Stimulated activated naive CD8-positive, alpha-beta T cell treated with anti-CD3 and anti-CD28 coated beads, Interleukin-15, Interleukin-2, amounts not matched to agents 100 U/mL and 50 U/mL, for 24 hours (primary cell): ENCODE measurements around the gene NR6A1.

Experiments
- ATAC-seq: fragments of 150-1000 bp; cut with Tn5 transposase; one replicate; pipeline ENCODE4 v1.10.0; 2021
- DNase-seq: peaks from one replicate; pipeline ENCODE4 v3.0.0; 2021

The NR6A1 gene

DNA sequence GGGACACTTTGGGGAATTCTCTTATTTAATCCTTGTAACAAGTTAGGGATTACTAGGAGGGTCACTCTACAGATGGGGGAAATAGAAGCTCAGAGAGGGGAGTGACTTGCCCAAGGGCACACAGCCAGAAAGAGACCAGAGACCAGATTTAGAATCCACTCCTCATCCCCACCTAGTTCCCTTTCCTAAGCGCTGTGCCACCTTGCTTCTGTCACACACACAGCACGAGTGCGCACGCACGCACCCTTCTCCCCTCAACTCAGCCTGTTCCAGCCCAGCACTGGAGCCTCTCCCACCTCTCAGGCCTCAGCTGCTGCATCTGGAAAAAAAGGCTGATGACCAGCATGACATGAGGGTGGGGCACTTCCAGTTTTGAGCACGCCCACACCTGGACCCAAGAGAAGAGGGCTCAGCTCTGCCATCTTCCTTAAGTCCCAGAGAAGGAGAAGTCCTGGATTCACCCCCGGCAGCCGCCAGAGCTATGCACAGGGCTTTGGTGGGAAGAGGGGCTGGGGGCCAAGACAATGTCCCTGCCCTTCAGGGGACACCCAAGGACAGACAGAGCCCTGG is 282.4 kb downstream of the NR6A1 start:
- ATAC-seq (no peak), DNase-seq (no peak)

DNA sequence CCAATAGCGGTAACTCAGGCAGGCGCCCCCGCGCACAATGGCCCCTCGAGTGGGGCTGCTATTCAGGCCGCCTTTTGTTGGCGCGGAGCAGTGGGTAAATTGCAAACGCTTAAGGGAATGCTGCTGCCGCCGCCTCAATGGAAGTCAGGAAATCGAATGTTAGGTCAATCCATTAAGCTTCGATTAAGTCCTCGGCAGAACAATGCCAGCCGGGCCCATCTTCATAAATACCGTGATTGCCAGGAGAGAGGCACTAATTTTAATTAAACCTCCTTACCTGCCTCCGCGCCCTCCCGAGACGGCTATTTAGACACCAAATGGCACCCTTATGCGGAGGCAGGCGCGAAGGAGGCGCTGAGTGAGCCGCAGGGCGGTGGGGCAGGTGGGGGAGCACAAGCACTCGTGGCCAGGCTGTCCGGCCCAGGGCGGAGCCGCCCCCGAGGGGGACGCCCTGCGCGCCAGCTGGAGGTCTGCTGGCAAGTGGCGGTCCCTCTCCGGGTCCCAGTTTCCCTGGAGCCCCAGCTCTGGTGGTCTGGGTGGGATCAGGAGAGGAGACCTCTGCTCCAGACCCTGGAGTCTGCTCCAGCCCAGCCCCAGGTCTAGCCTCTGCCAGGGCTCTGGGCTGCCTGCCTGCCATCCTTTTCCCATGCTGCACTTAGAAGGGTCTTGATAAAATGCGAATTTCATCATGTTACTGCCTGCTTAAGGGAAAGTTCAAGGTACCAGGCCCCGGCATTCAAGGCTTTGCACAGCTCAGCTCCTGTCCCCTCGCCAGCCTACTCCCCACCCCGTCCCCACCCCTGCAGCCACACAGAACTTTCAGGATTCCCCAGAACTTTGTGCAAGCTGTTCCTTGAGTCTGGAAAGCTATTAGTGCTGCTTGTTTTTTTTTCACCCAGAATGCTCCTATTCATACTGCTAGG is 283.6 kb downstream of the NR6A1 start:
- DNase-seq (no peak), ATAC-seq (no peak)

DNA sequence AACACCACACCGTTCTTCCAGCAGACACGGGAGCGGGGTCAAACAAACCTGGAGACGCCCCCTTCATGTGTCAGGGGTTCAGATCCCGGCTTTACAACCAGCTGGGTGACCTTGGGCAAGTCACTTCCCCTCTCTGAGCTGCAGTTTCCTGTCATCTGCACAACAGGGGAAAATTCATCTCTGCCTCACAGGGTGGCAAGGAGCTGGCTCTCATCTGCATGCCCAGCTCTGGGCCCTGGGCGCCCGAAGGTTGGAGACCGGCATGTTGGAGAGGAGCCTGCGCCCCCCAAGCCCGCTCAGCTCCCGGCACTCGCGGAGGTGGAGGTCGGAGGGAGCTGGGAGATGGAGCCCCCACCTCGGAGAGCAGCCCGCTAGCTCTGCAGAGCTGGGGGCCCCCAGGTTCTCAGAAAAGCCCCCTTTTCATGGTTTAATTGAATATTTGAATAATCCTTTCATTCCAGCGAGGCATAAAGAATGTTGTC is 284.3 kb downstream of the NR6A1 start:
- DNase-seq (no peak), ATAC-seq (no peak)

DNA sequence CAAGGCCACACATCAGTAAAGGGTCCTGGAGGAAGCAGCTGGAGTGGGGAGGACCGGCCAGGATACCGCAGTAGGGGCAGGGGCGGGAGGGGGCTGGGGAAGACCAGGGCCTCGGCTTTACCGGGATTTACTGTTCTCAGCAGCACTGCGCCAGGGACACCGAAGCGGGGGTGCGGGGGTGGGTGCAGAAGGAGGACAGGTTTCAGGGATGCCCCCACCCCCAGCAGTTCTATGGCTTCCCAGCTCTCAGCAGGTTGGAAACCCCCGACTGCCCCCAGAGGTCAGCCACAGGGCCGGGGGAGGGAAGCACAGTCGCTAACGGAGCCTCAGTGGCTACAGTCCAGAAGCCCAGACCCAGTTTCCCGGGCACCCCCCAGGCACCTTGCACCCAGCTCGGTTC is 285.2 kb downstream of the NR6A1 start:
- DNase-seq: no peak
- ATAC-seq: no peak

DNA sequence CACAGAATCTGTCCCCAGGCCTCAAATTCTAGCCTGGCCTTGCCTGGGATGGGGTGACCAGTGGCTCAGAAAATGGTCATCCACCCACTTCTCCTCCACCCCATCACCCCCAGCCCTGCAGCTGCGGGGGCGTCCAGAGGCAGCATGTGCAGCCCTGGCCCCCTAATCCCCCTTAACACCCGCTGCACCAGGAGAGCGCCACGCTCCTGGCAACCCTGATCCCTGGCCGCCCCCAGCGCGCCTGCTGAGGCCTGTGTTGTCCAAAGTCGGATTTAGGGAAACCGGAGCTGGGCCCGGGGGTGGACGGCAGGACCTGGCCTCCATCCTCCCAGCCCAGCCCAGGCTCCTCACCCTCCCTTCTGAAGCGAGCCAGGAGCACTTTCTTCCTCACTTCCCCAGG is 285.9 kb downstream of the NR6A1 start:
- no peak for DNase-seq
- no peak for ATAC-seq

DNA sequence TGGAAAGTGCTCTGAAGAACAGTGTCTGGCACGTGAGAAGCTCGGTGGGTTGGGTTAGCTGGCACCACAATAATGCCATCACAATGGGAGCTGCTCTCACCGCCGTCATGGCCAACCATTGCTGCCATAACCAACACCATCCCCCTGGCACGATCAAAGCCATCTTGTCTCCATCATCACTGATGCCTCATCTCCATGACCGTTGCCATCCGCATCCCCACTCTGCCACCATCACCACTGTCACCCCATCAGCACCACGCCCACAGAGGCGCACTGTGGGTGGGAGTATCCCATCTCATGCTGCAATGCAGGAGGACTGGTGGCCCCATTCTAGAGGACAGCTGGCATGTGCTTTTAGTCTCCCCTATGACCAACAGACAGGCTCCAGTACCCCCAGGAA is 287.6 kb downstream of the NR6A1 start:
- no peak for ATAC-seq
- no peak for DNase-seq

DNA sequence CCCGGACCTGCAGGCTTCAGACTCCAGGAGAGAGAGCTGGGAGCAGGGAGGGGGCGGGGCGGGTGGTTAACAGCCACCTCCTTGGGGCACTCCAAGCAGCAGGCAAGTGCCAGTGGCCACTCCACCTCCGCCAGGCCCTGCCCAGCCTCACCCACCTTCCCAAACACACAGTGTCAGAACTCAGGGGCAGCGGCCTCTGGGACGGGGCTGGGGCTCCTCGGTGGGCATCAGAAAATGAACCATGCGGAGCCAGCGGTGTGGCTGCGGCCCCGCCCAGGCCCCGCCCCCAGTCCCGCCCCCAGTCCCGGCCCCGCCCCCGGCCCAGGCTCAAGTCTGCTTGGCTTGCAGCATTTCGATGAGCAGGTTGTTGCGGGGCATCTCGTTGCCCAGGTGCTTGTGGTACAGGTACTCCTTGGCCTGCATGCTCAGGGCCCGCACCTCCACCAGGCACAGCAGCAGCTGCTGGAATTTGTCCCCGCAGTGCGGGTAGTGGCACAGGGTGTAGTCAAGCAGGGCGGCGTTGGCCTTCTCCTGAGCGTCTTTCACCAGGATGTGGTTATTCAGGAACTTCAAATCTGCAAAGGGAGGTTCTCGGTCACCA is 288.6 kb downstream of the NR6A1 start:
- no peak for ATAC-seq
- DNase-seq: no peak

DNA sequence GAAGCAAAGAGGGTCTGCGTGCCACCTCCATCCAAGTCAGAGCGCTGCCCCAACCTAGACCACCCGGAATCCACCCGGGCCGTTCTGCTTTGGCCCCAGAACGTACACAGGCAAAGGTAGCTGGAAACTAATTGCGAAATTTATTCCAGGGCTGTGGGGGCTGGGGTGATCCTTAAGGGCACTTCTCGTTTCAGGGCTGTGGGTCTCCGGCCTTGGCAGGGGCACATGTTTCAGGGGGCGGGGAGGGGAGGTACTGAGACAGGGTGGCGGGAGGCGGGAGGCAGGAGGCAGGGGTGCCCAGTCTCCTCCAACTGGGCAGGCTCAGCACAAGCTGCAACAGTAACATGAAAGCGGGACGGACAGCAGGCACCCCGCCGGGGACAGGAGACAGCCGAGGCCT is 290.0 kb downstream of the NR6A1 start:
- DNase-seq: no peak

DNA sequence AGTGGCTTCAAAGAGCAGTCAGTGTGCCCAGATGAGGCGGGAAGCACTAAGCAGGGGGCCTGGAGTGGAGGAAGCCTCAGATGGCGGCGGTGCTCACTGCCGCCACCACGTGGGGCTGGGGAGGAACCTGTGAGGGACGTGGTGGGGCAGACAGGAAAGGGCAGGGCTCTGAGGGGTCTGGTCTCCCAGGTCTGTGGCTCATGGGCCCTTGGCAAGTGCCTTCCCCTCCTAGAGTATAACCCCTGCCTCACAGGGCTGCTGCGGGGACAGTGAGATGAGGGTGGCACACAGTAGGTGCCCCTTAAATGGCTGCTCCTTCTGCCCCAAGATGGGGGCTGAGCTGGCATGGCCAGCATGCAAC is 290.5 kb downstream of the NR6A1 start:
- DNase-seq (no peak), ATAC-seq (peak; percentile 42)

More for the DNA sequence above, 290.0 kb downstream of the NR6A1 start:
- ATAC-seq: no peak

DNA sequence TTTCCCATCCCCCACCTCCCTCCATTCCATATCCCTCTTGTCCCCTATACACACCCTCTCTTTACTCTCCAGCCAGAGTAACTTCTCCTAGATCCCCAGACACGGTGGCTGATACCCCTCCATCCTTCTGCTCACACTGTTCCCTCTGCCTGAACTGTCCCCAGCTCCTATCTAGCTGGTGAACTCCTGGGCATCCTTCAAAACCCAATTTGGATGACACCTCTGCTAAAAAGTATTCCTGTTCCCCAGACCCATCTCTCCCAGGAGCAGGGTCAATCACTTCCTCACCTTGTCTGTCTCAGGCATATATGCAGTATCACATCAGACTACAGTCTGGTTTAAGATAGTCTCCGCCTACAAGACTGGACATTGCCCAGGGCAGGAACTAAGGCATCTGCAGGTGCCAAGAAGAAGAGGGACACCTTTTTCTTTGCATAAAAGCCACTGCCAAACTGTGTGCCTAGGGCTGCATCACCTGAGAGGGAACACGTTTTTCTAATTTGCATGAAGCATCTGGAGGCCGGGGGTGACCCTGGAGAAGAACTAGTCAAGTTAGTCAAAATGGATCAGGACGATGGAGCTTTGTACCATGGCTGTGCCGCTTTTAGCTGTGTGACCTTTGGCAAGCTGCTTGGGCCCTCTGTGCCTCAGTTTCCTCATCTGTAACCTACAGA is 291.0 kb downstream of the NR6A1 start:
- ATAC-seq (no peak), DNase-seq (no peak)

DNA sequence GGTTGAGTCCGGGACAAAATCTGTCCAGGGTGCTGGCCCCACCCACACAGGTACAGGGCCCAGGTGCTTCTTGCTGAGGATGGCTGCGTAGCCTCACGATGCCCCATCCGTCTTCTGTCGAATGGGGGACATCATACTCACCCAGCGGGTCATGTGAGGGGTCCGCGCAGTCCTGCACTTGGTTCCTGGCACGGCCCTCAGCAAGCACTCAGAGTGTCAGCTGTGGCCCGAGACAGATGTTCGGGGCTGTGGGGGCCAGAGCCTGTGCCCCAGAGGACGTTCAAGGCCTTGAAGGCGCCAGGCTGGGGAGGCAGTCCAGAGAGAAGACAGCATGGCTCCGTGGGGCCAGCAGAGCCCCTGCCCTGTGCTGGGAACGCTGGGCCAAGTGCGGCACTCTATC is 291.7 kb downstream of the NR6A1 start:
- no peak for DNase-seq
- ATAC-seq: no peak

DNA sequence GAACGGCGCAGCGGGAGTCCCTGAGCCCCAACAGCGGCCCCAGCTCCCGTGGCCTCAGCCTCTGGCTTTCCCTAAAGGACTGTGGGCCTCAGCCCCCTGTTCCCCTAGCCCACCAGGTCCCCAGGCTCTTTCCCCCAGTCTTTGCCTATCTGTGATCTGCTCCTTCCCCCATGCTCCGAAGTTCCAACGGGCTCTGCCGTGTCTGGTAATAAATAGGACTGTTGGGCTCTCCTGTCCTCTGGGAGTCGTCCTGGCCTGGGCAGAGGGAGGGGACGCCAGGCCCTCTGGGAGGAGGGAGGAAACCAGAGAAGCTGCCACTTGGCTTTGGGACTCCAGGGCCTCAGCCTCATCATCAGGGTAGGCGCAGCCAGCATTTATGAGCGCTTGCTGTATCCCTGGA is 292.8 kb downstream of the NR6A1 start:
- ATAC-seq (no peak), DNase-seq (no peak)

DNA sequence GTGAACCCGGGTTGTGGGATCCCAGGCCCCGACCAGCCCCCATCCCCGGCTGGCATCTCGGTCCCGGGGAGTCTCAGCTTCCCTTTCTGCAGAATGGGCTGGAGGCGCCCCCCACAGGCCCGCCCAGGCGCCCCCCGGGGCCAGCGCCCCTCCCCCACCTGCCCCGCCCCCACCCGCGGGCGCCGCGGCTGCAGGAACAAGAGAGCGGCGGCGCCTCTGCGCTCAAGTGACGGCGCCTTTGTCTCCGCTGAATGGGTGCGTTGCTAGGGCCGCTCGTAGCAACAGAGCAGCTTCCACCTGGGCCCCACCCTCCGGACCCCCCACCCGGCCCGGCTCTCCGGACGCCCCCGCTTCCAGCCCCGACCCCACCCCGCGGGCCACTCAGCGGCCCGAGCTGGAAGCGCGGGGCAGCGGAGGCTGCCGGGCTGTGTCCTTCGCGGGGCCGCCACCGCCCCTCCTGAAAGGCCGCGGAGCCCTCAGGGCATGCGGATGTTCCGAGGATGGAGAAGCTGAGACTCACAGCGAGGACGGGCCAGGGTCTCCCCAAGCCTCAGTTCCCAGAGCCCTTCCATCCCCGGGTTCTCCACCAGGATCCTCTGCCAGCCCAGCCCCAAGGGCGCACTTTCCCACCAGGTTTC is 293.3 kb downstream of the NR6A1 start:
- DNase-seq: no peak
- ATAC-seq: no peak

DNA sequence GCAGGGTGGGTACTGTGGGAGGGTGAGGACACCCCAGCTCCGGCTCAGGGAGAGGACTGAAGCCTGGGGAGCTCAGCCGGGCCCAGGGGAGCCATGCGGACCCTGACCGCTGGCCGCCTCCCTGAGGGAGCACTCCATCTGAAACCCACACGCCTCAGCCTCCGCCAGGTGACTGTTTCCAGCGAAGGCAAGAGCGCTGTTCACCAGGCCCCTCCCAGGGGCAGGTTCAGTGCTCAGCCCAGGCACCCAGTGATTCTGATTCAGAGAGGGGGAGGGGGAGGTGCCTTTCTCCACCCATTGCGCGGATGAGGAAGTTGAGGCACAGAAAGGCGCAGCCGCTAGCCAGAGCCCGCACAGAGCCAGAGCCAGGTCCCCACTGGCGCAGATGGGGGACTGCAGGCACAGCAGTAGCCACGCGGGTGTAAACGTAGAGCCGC is 293.9 kb downstream of the NR6A1 start:
- DNase-seq: no peak
- no peak for ATAC-seq

DNA sequence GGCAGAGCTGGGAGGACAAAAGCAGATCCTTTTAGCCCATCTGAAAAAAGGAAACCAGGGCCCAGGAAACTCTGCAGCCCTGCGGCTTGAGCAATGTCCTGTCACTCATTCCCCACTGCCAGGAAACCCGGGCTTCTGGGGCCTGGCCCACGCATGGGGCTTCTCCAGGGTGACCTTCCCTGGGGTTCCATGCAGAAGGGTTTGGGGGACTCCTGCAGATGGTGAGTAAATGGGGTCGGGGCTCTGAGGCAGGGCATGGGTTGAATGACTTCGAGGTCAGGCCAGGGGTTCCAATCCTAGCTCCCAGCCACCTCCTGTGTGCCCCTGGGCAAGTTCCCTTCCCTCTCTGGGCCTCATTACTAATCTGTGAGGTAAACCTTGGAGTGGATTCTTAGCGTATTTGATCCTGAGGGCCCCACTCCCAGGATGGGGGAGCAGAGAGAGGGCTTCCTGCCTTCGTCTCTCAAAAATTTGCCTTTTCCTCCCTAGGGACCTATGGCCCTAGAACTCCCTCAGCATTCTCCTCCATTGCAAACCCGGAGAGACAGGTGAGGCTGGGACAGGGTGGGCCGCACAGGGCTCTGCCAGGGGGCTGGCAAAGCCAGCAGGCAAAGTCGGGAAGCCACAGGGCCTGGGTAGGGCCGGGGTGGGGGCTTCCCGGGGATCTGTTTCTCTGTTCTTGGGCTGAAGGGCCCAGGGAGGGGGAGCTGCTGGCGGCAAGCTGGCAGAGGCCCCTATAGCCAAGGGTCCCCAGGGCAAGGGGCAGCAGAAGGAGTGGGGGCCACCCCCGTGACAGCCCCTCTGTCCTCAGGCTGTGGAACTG is 295.0 kb downstream of the NR6A1 start:
- DNase-seq (no peak), ATAC-seq (no peak)

DNA sequence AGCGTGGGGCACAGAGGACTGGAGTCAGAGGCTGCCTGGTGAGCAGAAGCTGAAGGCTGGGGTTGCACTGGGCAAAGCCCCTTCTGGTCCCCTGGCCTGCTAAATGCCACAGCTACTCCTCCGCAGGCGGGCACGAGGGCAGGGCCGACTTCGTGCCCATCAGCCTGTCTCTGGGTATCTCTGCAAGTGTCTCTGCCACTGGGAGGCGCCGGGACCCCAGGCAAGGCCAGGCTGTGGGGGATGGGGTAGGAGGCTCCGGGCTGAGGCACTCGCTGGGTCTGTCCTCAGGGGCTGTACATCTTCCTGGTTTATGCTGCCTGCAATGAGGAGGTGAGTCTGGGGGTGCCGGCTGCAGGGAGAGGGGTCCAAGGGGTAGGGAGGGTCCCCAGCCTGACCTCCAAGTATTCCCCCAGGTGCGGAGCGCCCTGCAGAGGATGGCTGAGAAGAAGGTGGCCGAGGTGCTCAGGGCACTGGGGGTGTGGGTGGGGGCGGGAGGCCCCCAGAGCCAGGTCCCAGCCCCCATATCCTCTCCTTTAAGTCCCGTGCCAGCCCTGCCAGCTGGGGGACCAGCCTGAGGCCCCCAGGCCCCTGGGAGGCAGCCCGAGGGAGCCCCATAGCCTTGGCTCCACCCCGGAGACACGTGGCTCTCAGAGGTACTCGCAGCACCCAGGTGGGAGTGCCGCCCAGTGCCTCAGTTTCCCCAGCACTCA is 295.8 kb downstream of the NR6A1 start:
- no peak for ATAC-seq
- DNase-seq: no peak

DNA sequence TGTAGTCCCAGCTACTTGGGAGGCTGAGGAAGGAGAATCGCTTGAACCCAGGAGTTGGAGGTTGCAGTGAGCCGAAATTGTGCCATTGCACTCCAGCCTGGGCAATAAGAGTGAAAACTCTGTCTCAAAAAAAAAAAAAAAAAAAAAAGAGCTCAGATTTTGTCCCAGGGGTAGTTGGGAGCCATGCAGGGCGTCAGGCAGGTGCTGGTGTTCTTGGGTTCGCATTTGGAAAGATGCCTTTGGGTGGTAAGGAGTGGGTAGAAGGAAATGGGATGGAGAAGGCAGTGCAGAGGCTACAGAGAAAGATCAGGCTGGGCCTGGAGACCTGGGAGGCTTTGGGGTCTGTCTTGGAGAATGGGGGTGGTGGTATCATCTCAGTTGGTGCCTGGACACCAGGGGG is 297.0 kb downstream of the NR6A1 start:
- DNase-seq (no peak), ATAC-seq (no peak)

DNA sequence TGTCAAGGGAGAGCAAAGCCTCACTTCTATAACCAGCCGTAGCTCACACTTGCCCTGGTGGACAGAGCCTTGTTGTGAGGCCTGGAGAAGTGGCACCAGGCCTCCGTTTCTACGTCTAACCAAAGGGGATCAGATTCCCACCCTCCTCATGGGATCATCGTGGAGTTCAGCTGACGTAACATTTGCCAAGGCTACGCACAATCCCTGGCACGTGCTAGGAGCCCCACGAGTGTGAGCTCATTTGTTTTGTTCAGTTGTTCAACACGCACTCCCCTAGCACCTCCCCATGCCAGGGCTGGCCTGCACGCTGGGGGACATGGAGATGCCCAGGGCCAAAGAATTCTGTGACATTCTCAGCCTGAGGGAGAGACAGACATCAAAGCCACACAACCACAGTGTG is 297.8 kb downstream of the NR6A1 start:
- DNase-seq (no peak), ATAC-seq (no peak)

DNA sequence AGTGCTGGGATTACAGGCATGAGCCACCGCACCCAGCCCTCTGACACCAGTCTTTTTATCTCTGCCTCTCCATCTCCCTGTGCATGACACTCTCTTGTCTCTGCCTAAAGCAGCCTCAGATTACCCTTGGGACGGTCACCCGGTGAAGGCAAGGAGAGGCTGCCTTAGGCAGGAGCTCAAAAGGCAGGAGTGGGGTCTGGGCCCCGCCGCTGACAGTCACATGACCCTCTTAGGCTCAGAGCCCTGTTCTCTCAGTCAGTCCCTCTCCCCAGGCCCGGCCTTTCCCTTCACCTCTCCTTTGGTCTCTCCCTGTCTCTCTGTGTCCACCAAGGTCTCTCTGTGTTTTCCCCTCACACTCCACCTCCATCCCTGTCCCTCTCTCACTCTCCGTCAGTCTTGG is 298.3 kb downstream of the NR6A1 start:
- DNase-seq: no peak
- no peak for ATAC-seq

DNA sequence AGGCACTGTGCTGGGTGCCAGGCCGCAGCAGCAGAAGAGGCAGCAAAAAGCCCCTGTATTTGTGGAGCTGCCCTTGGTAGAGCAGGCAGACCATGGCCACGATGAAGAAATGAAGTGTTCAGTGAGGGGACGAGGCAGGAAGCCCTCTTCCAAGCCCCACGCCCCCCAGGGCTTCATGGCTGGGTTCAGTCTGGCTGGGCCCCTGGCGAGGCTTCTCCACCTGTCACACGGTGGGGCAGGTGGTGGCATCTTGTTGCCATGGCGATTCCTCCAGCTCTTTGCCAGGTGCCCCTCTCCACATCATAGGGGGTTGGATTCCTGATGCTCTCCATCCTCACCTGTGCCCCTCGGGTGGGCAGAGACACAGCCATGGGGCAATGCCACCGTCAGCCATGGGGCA is 299.4 kb downstream of the NR6A1 start:
- ATAC-seq (no peak), DNase-seq (no peak)

DNA sequence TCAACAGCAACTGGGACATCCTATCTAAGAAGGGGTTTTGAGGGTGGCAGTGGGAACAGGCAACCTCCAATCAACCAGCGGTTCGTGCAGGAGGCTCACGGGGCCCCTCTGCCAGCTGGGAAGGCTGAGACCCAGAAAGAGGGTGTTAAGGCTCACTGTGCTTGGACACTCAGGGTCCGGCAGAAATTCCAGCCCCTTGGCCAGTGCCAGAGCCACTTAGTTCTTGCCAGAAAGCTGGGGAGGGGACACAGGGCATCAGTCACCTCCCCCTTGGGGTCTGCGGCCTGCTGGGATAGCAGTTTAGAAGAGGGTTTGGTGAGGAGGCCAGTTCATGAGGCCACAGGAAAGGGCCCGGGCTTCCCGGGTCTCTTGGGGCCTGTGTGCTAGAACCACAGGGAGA is 300.4 kb downstream of the NR6A1 start:
- no peak for DNase-seq
- ATAC-seq: no peak
